Type B pancreatic cell (in vitro differentiated cells): ENCODE data around the gene SHOC1. TPM values are rescaled to one million over a fixed set of nuclear protein-coding genes. Genes with fewer than 3 reads are reported as not detected.

ENCODE experiments used
- DNase-seq: peaks from one replicate; pipeline ENCODE4 v3.0.0; 2021; ENCODE audit warnings: mixed read lengths; ENCODE audit not compliant: unreplicated experiment; ENCODE audit errors: extremely low spot score
- H3K27ac Mint-ChIP-seq: 2 replicates; pipeline ENCODE4 v1.8.0; 2021; ENCODE audit warnings: mild to moderate bottlenecking, mixed read lengths
- H3K27me3 Mint-ChIP-seq: 2 replicates; pipeline ENCODE4 v1.8.0; 2021; ENCODE audit warnings: mixed read lengths
- H3K36me3 Mint-ChIP-seq: 2 replicates; pipeline ENCODE4 v1.8.0; 2021; ENCODE audit warnings: mixed read lengths
- H3K4me1 Mint-ChIP-seq: one replicate; pipeline ENCODE4 v1.8.0; 2021; ENCODE audit warnings: mixed read lengths; ENCODE audit not compliant: unreplicated experiment
- H3K4me3 Mint-ChIP-seq: 2 replicates; pipeline ENCODE4 v1.8.0; 2021; ENCODE audit warnings: mild to moderate bottlenecking, mixed read lengths
- H3K9me3 Mint-ChIP-seq: 2 replicates; pipeline ENCODE4 v1.8.0; 2021; ENCODE audit warnings: mixed read lengths
- CTCF ChIP-seq: fragments of 200-600 bp; sonication (generic); conservative IDR thresholded peaks from 2 replicates; pipeline ENCODE4 v1.5.0; 2021; ENCODE audit warnings: antibody characterized with exemption, mild to moderate bottlenecking
- long read RNA-seq: library from polyadenylated mRNA; unstranded; transcript quantifications from one replicate; pipeline ENCODE4 v2.0.0, GENCODE V29; 2020
- total RNA-seq: library from RNA; stranded (reverse); gene quantifications from 2 replicates; pipeline ENCODE4 v1.2.1, GENCODE V29; 2021; ENCODE audit warnings: low replicate concordance

The SHOC1 gene
- total RNA-seq = not detected in 2 replicates
- long read RNA-seq, partial matches to known transcripts = 0 of 1 reads
- long read RNA-seq, other reads (novel, unspliced or antisense) = 1 of 1 reads

DNA sequence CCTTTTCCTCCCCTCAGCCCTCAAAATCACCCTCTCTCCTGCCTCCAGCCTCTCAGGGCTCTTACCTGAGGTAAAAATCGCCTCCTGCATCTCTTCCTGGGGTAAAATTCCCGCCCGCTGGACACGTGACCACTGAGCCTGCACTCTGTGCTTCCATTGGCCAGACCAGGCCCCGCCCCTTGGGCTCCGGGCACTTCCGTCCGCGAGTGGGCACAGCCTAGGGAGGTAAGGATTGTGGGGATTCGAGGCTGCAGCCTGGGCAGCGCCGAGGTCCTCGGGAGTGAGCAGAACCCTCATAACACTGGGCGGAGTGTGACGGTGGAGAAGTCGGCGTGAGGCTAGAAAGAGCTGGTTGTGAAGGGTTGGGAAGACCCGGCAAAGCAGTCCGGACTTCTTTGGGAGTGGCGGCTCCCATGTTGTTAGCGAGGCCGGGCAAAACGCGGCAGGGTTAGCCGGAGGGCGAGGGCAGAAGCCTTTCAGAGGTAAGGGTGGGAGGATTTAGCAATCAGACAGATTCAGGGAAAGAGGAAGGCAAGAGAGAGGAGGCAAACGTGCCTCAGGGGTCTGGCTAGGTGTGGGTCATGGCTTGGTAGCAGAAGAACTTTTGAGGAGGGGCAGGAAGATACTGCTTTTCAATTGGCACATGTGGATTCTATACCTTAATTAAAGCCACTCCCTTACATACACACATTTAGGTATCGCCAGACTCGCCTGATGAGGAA lies at the start of gene SHOC1:
Gene SHOC1 (minus strand): TSS at position 103 of the 722 bp plus-strand sequence. CDS start 3,519 bp downstream, outside the sequence.
- no peaks in the 10 kb centered on the region for H3K4me1 Mint-ChIP-seq
- peaks cover 4% of the 10 kb centered on the region for H3K36me3 Mint-ChIP-seq
- no peaks in the 10 kb centered on the region for H3K27me3 Mint-ChIP-seq
- no peaks in the 10 kb centered on the region for H3K9me3 Mint-ChIP-seq
- no peak within 1 kb of the TSS for H3K27ac Mint-ChIP-seq
- no peak for DNase-seq
- no peak within 1 kb of the TSS for H3K4me3 Mint-ChIP-seq
- TF ChIP-seq CTCF = no peak

- no peak for TF ChIP-seq CTCF
- DNase-seq = no peak
- Mint-ChIP-seq H3K27ac (no peak overlapping the region), H3K4me1 (no peaks in the 10 kb centered on the region), H3K36me3 (no peaks in the 10 kb centered on the region), H3K4me3 (no peak overlapping the region), H3K9me3 (no peaks in the 10 kb centered on the region), H3K27me3 (no peaks in the 10 kb centered on the region)
Measured at GRCh38 chr9:111843971-111844370, 49.2 kb upstream of the SHOC1 start.

DNA sequence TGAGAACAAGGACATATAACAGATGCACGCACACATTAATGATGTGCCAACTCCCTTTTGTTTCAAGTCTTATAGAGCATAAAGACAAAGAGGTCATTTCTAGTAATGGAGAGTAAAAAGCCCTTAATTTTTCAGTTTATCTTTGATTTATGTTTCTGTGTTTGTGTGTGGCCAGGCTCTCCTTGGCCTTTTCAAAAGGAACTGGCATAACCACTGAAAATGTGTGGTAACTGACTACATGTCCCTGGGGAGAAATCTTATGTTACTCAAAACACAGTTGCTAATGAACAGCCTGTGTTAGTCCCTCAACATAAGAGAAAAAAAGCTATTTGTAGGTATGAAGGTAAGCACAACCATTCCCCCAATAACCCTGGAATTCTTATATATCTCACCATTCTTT lies 47.6 kb upstream of the SHOC1 start:
- no peaks in the 10 kb centered on the region for H3K27me3 Mint-ChIP-seq

GRCh38 chr9:111840442-111840841 lies 45.7 kb upstream of the SHOC1 start:
- H3K4me3 Mint-ChIP-seq = no peak overlapping the region
- H3K27me3 Mint-ChIP-seq = no peaks in the 10 kb centered on the region
- no peak overlapping the region for H3K27ac Mint-ChIP-seq

More for the DNA sequence above, 47.6 kb upstream of the SHOC1 start:
- no peaks in the 10 kb centered on the region for H3K4me1 Mint-ChIP-seq
- TF ChIP-seq CTCF = no peak
- no peaks in the 10 kb centered on the region for H3K36me3 Mint-ChIP-seq
- H3K9me3 Mint-ChIP-seq = no peaks in the 10 kb centered on the region
- H3K27ac Mint-ChIP-seq = no peak overlapping the region
- no peak overlapping the region for H3K4me3 Mint-ChIP-seq
- DNase-seq = no peak

DNA sequence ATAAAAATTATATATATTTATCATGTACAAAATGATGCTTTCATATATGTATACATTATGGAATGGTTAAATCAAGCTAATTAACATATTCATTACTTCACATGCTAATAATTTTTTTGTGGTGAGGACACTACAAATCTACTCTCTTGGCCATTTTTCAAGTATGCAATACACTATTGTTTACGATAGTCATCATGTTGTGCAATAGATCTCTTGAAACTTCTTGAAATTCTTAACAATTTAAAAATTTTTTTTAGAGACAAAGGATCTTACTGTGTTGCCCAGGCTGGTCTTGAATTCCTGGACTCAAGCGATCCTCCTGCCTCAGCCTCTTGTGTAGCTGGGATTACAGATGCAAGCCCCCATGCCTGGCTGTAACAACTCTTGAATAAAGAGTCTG lies 45.2 kb upstream of the SHOC1 start:
- H3K27ac Mint-ChIP-seq = no peak overlapping the region
- no peak for DNase-seq
- H3K36me3 Mint-ChIP-seq = no peaks in the 10 kb centered on the region
- TF ChIP-seq CTCF = no peak
- no peaks in the 10 kb centered on the region for H3K4me1 Mint-ChIP-seq
- H3K9me3 Mint-ChIP-seq = peaks cover 6% of the 10 kb centered on the region
- H3K27me3 Mint-ChIP-seq = no peaks in the 10 kb centered on the region
- no peak overlapping the region for H3K4me3 Mint-ChIP-seq

More at GRCh38 chr9:111840442-111840841, 45.7 kb upstream of the SHOC1 start:
- no peak for DNase-seq
- Mint-ChIP-seq H3K9me3 (peaks cover 1% of the 10 kb centered on the region), H3K4me1 (no peaks in the 10 kb centered on the region), H3K36me3 (no peaks in the 10 kb centered on the region)
- TF ChIP-seq CTCF = no peak
